ENCODE data around the gene ZPR1. TPM values are rescaled to one million over a fixed set of nuclear protein-coding genes. Genes with fewer than 3 reads are reported as not detected.
"Not testable (repeated sequence)": the region's sequence is repeated elsewhere in the genome, so short reads cannot be mapped to it uniquely, and the experiment has no call there.

ZPR1 gene
- 56.4 and 85.8 TPM in 2 replicates for total RNA-seq (2014; rRNA removed; shearing (Covaris generic); ENCODE audit: low replicate concordance)

GRCh38 chr11:116787786-116788486 lies at the start of gene ZPR1:
ZPR1 (minus strand) TSS chr11:116788023; CDS start chr11:116787990, 33 bp downstream.
- in situ Hi-C loops (cut with HindIII; ENCODE audit: low pct_unique_long_range_greater_than_20kb, low sequenced_read_pairs) = no loop called here
- peak; percentile 58 for DNase-seq (ENCODE audit: low read depth)

GRCh38 chr11:116836632-116836991 lies 48.8 kb upstream of the ZPR1 start:
- DNase-seq (ENCODE audit: low read depth) = no peak
- in situ Hi-C loops (cut with HindIII; ENCODE audit: low pct_unique_long_range_greater_than_20kb, low sequenced_read_pairs) = no loop called here

- in situ Hi-C loops (cut with HindIII; ENCODE audit: low pct_unique_long_range_greater_than_20kb, low sequenced_read_pairs) = no loop called here
- DNase-seq (ENCODE audit: low read depth) = peak; percentile 91
These were observed 48.2 kb upstream of the ZPR1 start for GRCh38 chr11:116835791-116836631.

GRCh38 chr11:116835042-116835772 lies 47.4 kb upstream of the ZPR1 start:
- in situ Hi-C loops (cut with HindIII; ENCODE audit: low pct_unique_long_range_greater_than_20kb, low sequenced_read_pairs) = no loop called here
- no peak for DNase-seq (ENCODE audit: low read depth)

- in situ Hi-C loops (cut with HindIII; ENCODE audit: low pct_unique_long_range_greater_than_20kb, low sequenced_read_pairs); DNase-seq (ENCODE audit: low read depth): not testable (repeated sequence)
These were observed 46.8 kb upstream of the ZPR1 start for GRCh38 chr11:116834535-116835041.

GRCh38 chr11:116833816-116834534 lies 46.2 kb upstream of the ZPR1 start:
- no peak for DNase-seq (ENCODE audit: low read depth)
- in situ Hi-C loops (cut with HindIII; ENCODE audit: low pct_unique_long_range_greater_than_20kb, low sequenced_read_pairs) = no loop called here

- in situ Hi-C loops (cut with HindIII; ENCODE audit: low pct_unique_long_range_greater_than_20kb, low sequenced_read_pairs) = no loop called here
These were observed 45.6 kb upstream of the ZPR1 start for GRCh38 chr11:116833491-116833815.

GRCh38 chr11:116832350-116833290 lies 44.8 kb upstream of the ZPR1 start:
- in situ Hi-C loops (cut with HindIII; ENCODE audit: low pct_unique_long_range_greater_than_20kb, low sequenced_read_pairs) = no loop called here
- DNase-seq (ENCODE audit: low read depth) = no peak

More at GRCh38 chr11:116833491-116833815, 45.6 kb upstream of the ZPR1 start:
- DNase-seq (ENCODE audit: low read depth) = no peak

GRCh38 chr11:116831790-116832349 lies 44.0 kb upstream of the ZPR1 start:
- in situ Hi-C loops (cut with HindIII; ENCODE audit: low pct_unique_long_range_greater_than_20kb, low sequenced_read_pairs) = no loop called here
- DNase-seq (ENCODE audit: low read depth) = no peak

GRCh38 chr11:116830184-116830912 lies 42.5 kb upstream of the ZPR1 start:
- DNase-seq (ENCODE audit: low read depth) = no peak
- in situ Hi-C loops (cut with HindIII; ENCODE audit: low pct_unique_long_range_greater_than_20kb, low sequenced_read_pairs) = no loop called here

GRCh38 chr11:116829525-116830183 lies 41.8 kb upstream of the ZPR1 start, which contains the start of gene APOC3:
APOC3 (plus strand) TSS chr11:116829907; CDS start chr11:116830583, 676 bp downstream.
- in situ Hi-C loops (cut with HindIII; ENCODE audit: low pct_unique_long_range_greater_than_20kb, low sequenced_read_pairs) = no loop called here
- DNase-seq (ENCODE audit: low read depth) = no peak

- DNase-seq (ENCODE audit: low read depth) = no peak
- in situ Hi-C loops (cut with HindIII; ENCODE audit: low pct_unique_long_range_greater_than_20kb, low sequenced_read_pairs) = no loop called here
These were observed 41.1 kb upstream of the ZPR1 start for GRCh38 chr11:116828632-116829524.

GRCh38 chr11:116827461-116827860 lies 39.6 kb upstream of the ZPR1 start:
- no peak for DNase-seq (ENCODE audit: low read depth)
- in situ Hi-C loops (cut with HindIII; ENCODE audit: low pct_unique_long_range_greater_than_20kb, low sequenced_read_pairs) = no loop called here

- in situ Hi-C loops (cut with HindIII; ENCODE audit: low pct_unique_long_range_greater_than_20kb, low sequenced_read_pairs) = no loop called here
- no peak for DNase-seq (ENCODE audit: low read depth)
These were observed 39.1 kb upstream of the ZPR1 start for GRCh38 chr11:116826751-116827431.

Data from Caki2 (cell line).